Esophagus squamous epithelium (tissue), 4 donors: ENCODE measurements around the gene RNF213.
A peak's percentile ranks its signal among the peaks of the same experiment; 100 is the strongest.

Experiments used
- CTCF ChIP-seq, 6 experiments: fragments of 450-650 bp in 4 of 6; fragments of 200-600 bp in 2 of 6; sonication (generic) in 2 of 6; IDR thresholded peaks; one replicate each; pipeline ENCODE4 v1.5.1; 2016 to 2019; ENCODE audit warnings: antibody characterized with exemption in 6 of 6, mild to moderate bottlenecking in 4 of 6, moderate library complexity in 4 of 6
- POLR2A ChIP-seq, 4 donors: fragments of 450-650 bp; IDR thresholded peaks; one replicate each; pipeline ENCODE4 v1.6.1; 2017; ENCODE audit warnings: antibody characterized with exemption in 4 of 4, mild to moderate bottlenecking in 4 of 4, moderate library complexity in 3 of 4

GRCh38 chr17:80220054-80220735 lies 40.5 kb upstream of the RNF213 start, which contains the start of the genes SGSH and SLC26A11:
- TF ChIP-seq CTCF (IDR thresholded peaks at IDR 0.05) (no peak), POLR2A (IDR thresholded peaks at IDR 0.05) (peak in 1 of 4 donors; percentile 62)
